Fibroblast of lung (primary cell): ENCODE measurements around the gene MTHFD1. TPM values are rescaled to one million over a fixed set of nuclear protein-coding genes. Genes with fewer than 3 reads are reported as not detected.
A peak's percentile ranks its signal among the peaks of the same experiment; 100 is the strongest.

Source experiments
- DNase-seq, 2 donors: peaks; one replicate each; pipeline versions ENCODE4 v3.0.0 to v3.0.0-alpha.2; 2010; ENCODE audit warnings: low read depth in 2 of 2
- H2AFZ ChIP-seq: 2 replicates; pipeline ENCODE4 v1.5.1; 2012; ENCODE audit warnings: low read length, control low read depth, inconsistent platforms
- H3K27ac ChIP-seq: 2 replicates; pipeline ENCODE4 v1.5.1; 2011; ENCODE audit warnings: low read length, control low read depth; ENCODE audit not compliant: insufficient read depth
- H3K27me3 ChIP-seq: 2 replicates; pipeline ENCODE4 v1.5.1; 2011; ENCODE audit warnings: mild to moderate bottlenecking, low read length; ENCODE audit not compliant: control insufficient read depth, insufficient read depth
- H3K36me3 ChIP-seq: 2 replicates; pipeline ENCODE4 v1.5.1; 2011; ENCODE audit warnings: low read length; ENCODE audit not compliant: control insufficient read depth, insufficient read depth
- H3K4me1 ChIP-seq: 2 replicates; pipeline ENCODE4 v1.5.1; 2011; ENCODE audit warnings: low read length; ENCODE audit not compliant: control insufficient read depth, insufficient read depth; ENCODE audit errors: extremely low read depth
- H3K4me2 ChIP-seq: 2 replicates; pipeline ENCODE4 v1.5.1; 2011; ENCODE audit warnings: low read length, control low read depth; ENCODE audit not compliant: insufficient read depth; ENCODE audit errors: extremely low read depth
- H3K4me3 ChIP-seq, 4 experiments: fragments of 200-600 bp in 1 of 4; sonication (generic) in 1 of 4; replicated peaks in 1 of 4; 2 replicates each; pipeline ENCODE4 v1.5.1; 2011 to 2016; ENCODE audit warnings: low read length in 4 of 4, low read depth in 3 of 4, mild to moderate bottlenecking in 3 of 4, control low read depth in 2 of 4, inconsistent platforms in 1 of 4, mixed read lengths in 1 of 4; ENCODE audit not compliant: insufficient read depth in 1 of 4; ENCODE audit errors: control extremely low read depth in 1 of 4
- H3K79me2 ChIP-seq: 2 replicates; pipeline ENCODE4 v1.5.1; 2012; ENCODE audit warnings: mild to moderate bottlenecking, low read length, inconsistent platforms; ENCODE audit not compliant: control insufficient read depth, insufficient read depth
- H3K9ac ChIP-seq: 2 replicates; pipeline ENCODE4 v1.5.1; 2011; ENCODE audit warnings: mild to moderate bottlenecking, low read length, control low read depth; ENCODE audit not compliant: insufficient read depth
- H3K9me3 ChIP-seq: 2 replicates; pipeline ENCODE4 v1.5.1; 2012; ENCODE audit warnings: low read depth, low read length; ENCODE audit not compliant: control insufficient read depth, insufficient read depth
- H4K20me1 ChIP-seq: 2 replicates; pipeline ENCODE4 v1.5.1; 2011; ENCODE audit warnings: low read length; ENCODE audit not compliant: control insufficient read depth, insufficient read depth; ENCODE audit errors: extremely low read depth
- CTCF ChIP-seq, 2 donors: IDR thresholded peaks in 1 of 2; conservative IDR thresholded peaks in 1 of 2; 1 replicate in 1 of 2; 2 replicates in 1 of 2; pipeline ENCODE4 v1.5.1; 2011 to 2012; ENCODE audit warnings: low read length in 2 of 2, control low read depth in 1 of 2, inconsistent platforms in 1 of 2, low read depth in 1 of 2, mild to moderate bottlenecking in 1 of 2
- EZH2 ChIP-seq: IDR thresholded peaks from 2 replicates; pipeline ENCODE4 v1.5.1; 2012; ENCODE audit warnings: low read length, control low read depth, mild to moderate bottlenecking; ENCODE audit errors: missing control alignments
- polyA plus RNA-seq, 2 donors: library from polyadenylated mRNA; depleted of rRNA in 1 of 2; stranded (reverse) in 1 of 2; unstranded in 1 of 2; fragments of >200 nt; gene quantifications; 2 replicates each; pipeline ENCODE4 v1.2.1, GENCODE V29; 2011 to 2012; ENCODE audit warnings: missing spikeins in 1 of 2
- total RNA-seq: library from RNA; depleted of rRNA; stranded (reverse); fragments of >200 nt; gene quantifications from 2 replicates; pipeline ENCODE4 v1.2.1, GENCODE V29; 2014

MTHFD1 gene
- total and polyA plus RNA-seq, 2 donors (not counting 1 experiment from before 2014, with no cell fraction given): 39.4 to 41.6 TPM

GRCh38 chr14:64347748-64348147 lies 40.4 kb upstream of the MTHFD1 start:
- no peak overlapping the region for H3K4me3 ChIP-seq
- no peak overlapping the region for H3K4me2 ChIP-seq
- H3K9me3 ChIP-seq: no peaks in the 10 kb centered on the region
- no peaks in the 10 kb centered on the region for H3K27me3 ChIP-seq
- TF ChIP-seq CTCF (conservative IDR thresholded peaks at IDR 0.05 in 1 of 2, IDR thresholded peaks at IDR 0.05 in 1 of 2; ENCODE audit: low read depth in 1 of 2, low read length in 2 of 2) (no peak), EZH2 (no peak)
- H3K79me2 ChIP-seq: no peaks in the 10 kb centered on the region
- no peak overlapping the region for H3K9ac ChIP-seq
- H3K36me3 ChIP-seq: no peaks in the 10 kb centered on the region
- H2AFZ ChIP-seq: no peak overlapping the region
- no peak for DNase-seq
- no peak overlapping the region for H3K27ac ChIP-seq
- no peaks in the 10 kb centered on the region for H3K4me1 ChIP-seq
- no peaks in the 10 kb centered on the region for H4K20me1 ChIP-seq

- Histone ChIP-seq H4K20me1 (no peaks in the 10 kb centered on the region), H3K36me3 (no peaks in the 10 kb centered on the region), H3K9ac (no peak overlapping the region), H3K4me1 (no peaks in the 10 kb centered on the region), H3K27me3 (no peaks in the 10 kb centered on the region), H3K4me2 (no peak overlapping the region), H3K79me2 (no peaks in the 10 kb centered on the region), H3K9me3 (no peaks in the 10 kb centered on the region), H3K4me3 (no peak overlapping the region), H2AFZ (no peak overlapping the region), H3K27ac (no peak overlapping the region)
- TF ChIP-seq CTCF (conservative IDR thresholded peaks at IDR 0.05 in 1 of 2, IDR thresholded peaks at IDR 0.05 in 1 of 2; ENCODE audit: low read depth in 1 of 2, low read length in 2 of 2) (no peak), EZH2 (no peak)
- no peak for DNase-seq
These were observed 38.2 kb upstream of the MTHFD1 start for GRCh38 chr14:64349741-64350490.

- no peaks in the 10 kb centered on the region for H3K9me3 ChIP-seq
- H3K27me3 ChIP-seq: no peaks in the 10 kb centered on the region
- H2AFZ ChIP-seq: peak overlapping the region; percentile 14
- peak overlapping the region; percentile 8 for H3K4me2 ChIP-seq
- no peaks in the 10 kb centered on the region for H3K4me1 ChIP-seq
- H4K20me1 ChIP-seq: no peaks in the 10 kb centered on the region
- TF ChIP-seq CTCF (conservative IDR thresholded peaks at IDR 0.05 in 1 of 2, IDR thresholded peaks at IDR 0.05 in 1 of 2; ENCODE audit: low read depth in 1 of 2, low read length in 2 of 2) (no peak), EZH2 (no peak)
- no peaks in the 10 kb centered on the region for H3K36me3 ChIP-seq
- DNase-seq: peak; percentile 24 to 74
- H3K9ac ChIP-seq: no peak overlapping the region
- no peaks in the 10 kb centered on the region for H3K79me2 ChIP-seq
- no peak overlapping the region for H3K4me3 ChIP-seq
- peak overlapping the region; percentile 61 for H3K27ac ChIP-seq
These were observed 24.8 kb upstream of the MTHFD1 start for GRCh38 chr14:64363265-64363846.
